Osteocyte (in vitro differentiated cells): ENCODE measurements around the gene CORO2B. TPM values are rescaled to one million over a fixed set of nuclear protein-coding genes. Genes with fewer than 3 reads are reported as not detected.

Source experiments
- DNase-seq: peaks from one replicate; pipeline ENCODE4 v3.0.0; 2021; ENCODE audit warnings: mixed read lengths; ENCODE audit not compliant: unreplicated experiment; ENCODE audit errors: extremely low spot score
- H3K27ac Mint-ChIP-seq: one replicate; pipeline ENCODE4 v1.8.0; 2021; ENCODE audit warnings: mild to moderate bottlenecking, mixed read lengths; ENCODE audit not compliant: unreplicated experiment
- H3K27me3 Mint-ChIP-seq: one replicate; pipeline ENCODE4 v1.8.0; 2021; ENCODE audit warnings: mixed read lengths; ENCODE audit not compliant: unreplicated experiment
- H3K36me3 Mint-ChIP-seq: one replicate; pipeline ENCODE4 v1.8.0; 2021; ENCODE audit warnings: mixed read lengths; ENCODE audit not compliant: unreplicated experiment
- H3K4me1 Mint-ChIP-seq: one replicate; pipeline ENCODE4 v1.8.0; 2021; ENCODE audit warnings: mixed read lengths; ENCODE audit not compliant: unreplicated experiment
- H3K4me3 Mint-ChIP-seq: one replicate; pipeline ENCODE4 v1.8.0; 2021; ENCODE audit warnings: mild to moderate bottlenecking, moderate library complexity, mixed read lengths; ENCODE audit not compliant: unreplicated experiment
- H3K9me3 Mint-ChIP-seq: one replicate; pipeline ENCODE4 v1.8.0; 2021; ENCODE audit warnings: mixed read lengths; ENCODE audit not compliant: unreplicated experiment
- CTCF ChIP-seq: fragments of 200-600 bp; sonication (generic); IDR thresholded peaks from 2 replicates; pipeline ENCODE4 v1.5.0; 2021; ENCODE audit warnings: antibody characterized with exemption, mild to moderate bottlenecking, moderate library complexity
- total RNA-seq: library from RNA; stranded (reverse); gene quantifications from 2 replicates; pipeline ENCODE4 v1.2.1, GENCODE V29; 2021

Gene CORO2B
- total RNA-seq, 1 donor from 2014 or later: 22.6 TPM

- Mint-ChIP-seq H3K27ac (no peak overlapping the region), H3K36me3 (peaks cover 3% of the 10 kb centered on the region), H3K27me3 (no peaks in the 10 kb centered on the region), H3K4me3 (no peak overlapping the region), H3K9me3 (no peaks in the 10 kb centered on the region), H3K4me1 (peaks cover 43% of the 10 kb centered on the region)
- DNase-seq: no peak
- TF ChIP-seq CTCF: no peak
Observed at GRCh38 chr15:68612979-68613740, 34.4 kb downstream of the CORO2B start.

GRCh38 chr15:68614286-68615035 is 35.7 kb downstream of the CORO2B start:
- no peak for DNase-seq
- Mint-ChIP-seq H3K36me3 (peaks cover 3% of the 10 kb centered on the region), H3K4me1 (peaks cover 39% of the 10 kb centered on the region), H3K9me3 (no peaks in the 10 kb centered on the region), H3K27ac (peak overlapping the region; percentile 38), H3K27me3 (no peaks in the 10 kb centered on the region), H3K4me3 (peak overlapping the region; percentile 4)
- no peak for TF ChIP-seq CTCF

- DNase-seq: no peak
Observed at GRCh38 chr15:68615301-68615700, 36.5 kb downstream of the CORO2B start.

GRCh38 chr15:68615811-68616210 is 37.0 kb downstream of the CORO2B start:
- H3K9me3 Mint-ChIP-seq: no peaks in the 10 kb centered on the region
- no peak overlapping the region for H3K27ac Mint-ChIP-seq

More at GRCh38 chr15:68615301-68615700, 36.5 kb downstream of the CORO2B start:
- Mint-ChIP-seq H3K9me3 (no peaks in the 10 kb centered on the region), H3K4me1 (peaks cover 41% of the 10 kb centered on the region), H3K36me3 (peaks cover 3% of the 10 kb centered on the region), H3K27me3 (no peaks in the 10 kb centered on the region), H3K27ac (peak overlapping the region; percentile 38), H3K4me3 (no peak overlapping the region)
- no peak for TF ChIP-seq CTCF

More at GRCh38 chr15:68615811-68616210, 37.0 kb downstream of the CORO2B start:
- no peak for TF ChIP-seq CTCF
- Mint-ChIP-seq H3K27me3 (no peaks in the 10 kb centered on the region), H3K4me1 (peaks cover 44% of the 10 kb centered on the region), H3K4me3 (no peak overlapping the region), H3K36me3 (peaks cover 3% of the 10 kb centered on the region)
- DNase-seq: no peak
